H9 (cell line): ENCODE data around the gene SRGAP3. TPM values are rescaled to one million over a fixed set of nuclear protein-coding genes. Genes with fewer than 3 reads are reported as not detected.

Experiments
- DNase-seq: peaks from one replicate; pipeline ENCODE4 v3.0.0-alpha.2; 2017
- H2AFZ ChIP-seq: one replicate; pipeline ENCODE4 v1.6.1; 2013; ENCODE audit warnings: mild to moderate bottlenecking, low read length, control low read depth, moderate library complexity
- H2AK5ac ChIP-seq: 2 replicates; pipeline ENCODE4 v1.6.1; 2013; ENCODE audit warnings: low read length, control low read depth, mixed read lengths; ENCODE audit not compliant: insufficient read length
- H2BK120ac ChIP-seq: one replicate; pipeline ENCODE4 v1.6.1; 2013; ENCODE audit warnings: low read depth, mild to moderate bottlenecking, low read length, control low read depth, inconsistent platforms; ENCODE audit not compliant: poor library complexity, severe bottlenecking
- H2BK12ac ChIP-seq: 2 replicates; pipeline ENCODE4 v1.6.1; 2013; ENCODE audit warnings: low read length, control low read depth, mixed read lengths, low read depth; ENCODE audit not compliant: insufficient read length
- H2BK15ac ChIP-seq: 2 replicates; pipeline ENCODE4 v1.6.1; 2013; ENCODE audit warnings: low read depth, low read length, control low read depth
- H2BK20ac ChIP-seq: one replicate; pipeline ENCODE4 v1.6.1; 2013; ENCODE audit warnings: low read depth, mild to moderate bottlenecking, low read length, control low read depth, inconsistent platforms; ENCODE audit not compliant: poor library complexity, severe bottlenecking
- H2BK5ac ChIP-seq: 2 replicates; pipeline ENCODE4 v1.6.1; 2013; ENCODE audit warnings: low read length, control low read depth, mixed read lengths; ENCODE audit not compliant: insufficient read length
- H3K14ac ChIP-seq: 2 replicates; pipeline ENCODE4 v1.6.1; 2013; ENCODE audit warnings: low read length, control low read depth; ENCODE audit not compliant: insufficient read depth
- H3K18ac ChIP-seq: 2 replicates; pipeline ENCODE4 v1.6.1; 2013; ENCODE audit warnings: low read depth, mild to moderate bottlenecking, mixed read lengths, low read length, control low read depth; ENCODE audit not compliant: insufficient read length
- H3K23ac ChIP-seq: 2 replicates; pipeline ENCODE4 v1.6.1; 2013; ENCODE audit warnings: low read length, control low read depth, mixed read lengths, low read depth; ENCODE audit not compliant: insufficient read length
- H3K23me2 ChIP-seq: 2 replicates; pipeline ENCODE4 v1.6.1; 2013; ENCODE audit warnings: low read depth, mild to moderate bottlenecking, mixed read lengths, low read length, control low read depth; ENCODE audit not compliant: insufficient read length, poor library complexity, severe bottlenecking
- H3K27ac ChIP-seq: 2 replicates; pipeline ENCODE4 v1.5.1; 2013; ENCODE audit warnings: low read length, control low read depth, mixed read lengths, low read depth; ENCODE audit not compliant: insufficient read length
- H3K27me3 ChIP-seq: 2 replicates; pipeline ENCODE4 v1.6.1; 2013; ENCODE audit warnings: low read length, control low read depth, inconsistent platforms; ENCODE audit not compliant: insufficient read depth
- H3K4ac ChIP-seq: 2 replicates; pipeline ENCODE4 v1.6.1; 2013; ENCODE audit warnings: low read depth, mild to moderate bottlenecking, control low read depth, inconsistent platforms, low read length, moderate library complexity
- H3K4me1 ChIP-seq: 2 replicates; pipeline ENCODE4 v1.6.1; 2013; ENCODE audit warnings: low read length, control low read depth, inconsistent platforms; ENCODE audit not compliant: insufficient read depth
- H3K4me2 ChIP-seq: 2 replicates; pipeline ENCODE4 v1.6.1; 2013; ENCODE audit warnings: low read length, control low read depth, mixed read lengths; ENCODE audit not compliant: insufficient read length, insufficient read depth
- H3K56ac ChIP-seq: 2 replicates; pipeline ENCODE4 v1.6.1; 2013; ENCODE audit warnings: low read depth, mild to moderate bottlenecking, mixed read lengths, low read length, control low read depth; ENCODE audit not compliant: insufficient read length
- H3K79me1 ChIP-seq: 2 replicates; pipeline ENCODE4 v1.6.1; 2013; ENCODE audit warnings: low read depth, mild to moderate bottlenecking, moderate library complexity, low read length, control low read depth, inconsistent platforms; ENCODE audit not compliant: insufficient read depth, poor library complexity, severe bottlenecking
- H3K79me2 ChIP-seq: 2 replicates; pipeline ENCODE4 v1.6.1; 2013; ENCODE audit warnings: low read length, control low read depth, inconsistent platforms; ENCODE audit not compliant: insufficient read depth
- H3K9ac ChIP-seq: 2 replicates; pipeline ENCODE4 v1.6.1; 2013; ENCODE audit warnings: low read length, control low read depth, mixed read lengths; ENCODE audit not compliant: insufficient read length; ENCODE audit errors: extremely low read depth
- H3K9me3 ChIP-seq: one replicate; pipeline ENCODE4 v1.6.1; 2013; ENCODE audit warnings: low read depth, low read length, inconsistent platforms; ENCODE audit not compliant: control insufficient read depth
- H3T11ph ChIP-seq: one replicate; pipeline ENCODE4 v1.6.1; 2013; ENCODE audit warnings: mild to moderate bottlenecking, low read length, control low read depth, inconsistent platforms
- H4K20me1 ChIP-seq: one replicate; pipeline ENCODE4 v1.6.1; 2013; ENCODE audit not compliant: control insufficient read depth, insufficient read length, insufficient read depth
- H4K5ac ChIP-seq: 2 replicates; pipeline ENCODE4 v1.6.1; 2013; ENCODE audit warnings: low read depth, mild to moderate bottlenecking, mixed read lengths, low read length, control low read depth; ENCODE audit not compliant: insufficient read length
- H4K8ac ChIP-seq: replicated peaks from 2 replicates; pipeline ENCODE4 v1.6.1; 2013; ENCODE audit warnings: low read length, control low read depth, mixed read lengths, low read depth; ENCODE audit not compliant: insufficient read length
- H4K91ac ChIP-seq: 2 replicates; pipeline ENCODE4 v1.6.1; 2013; ENCODE audit warnings: low read depth, mild to moderate bottlenecking, moderate library complexity, mixed read lengths, low read length, control low read depth; ENCODE audit not compliant: insufficient read length
- H3K27ac Mint-ChIP-seq, 3 experiments: 2 replicates in 2 of 3; 3 replicates in 1 of 3; pipeline ENCODE4 v1.8.0; 2020 to 2021; ENCODE audit warnings: mixed read lengths in 3 of 3, mild to moderate bottlenecking in 1 of 3, moderate library complexity in 1 of 3
- H3K27me3 Mint-ChIP-seq: 2 replicates; pipeline ENCODE4 v1.8.0; 2021; ENCODE audit warnings: low read depth, mild to moderate bottlenecking, moderate library complexity, mixed read lengths
- H3K36me3 Mint-ChIP-seq, 3 experiments: 2 replicates in 2 of 3; 3 replicates in 1 of 3; pipeline ENCODE4 v1.8.0; 2020 to 2021; ENCODE audit warnings: low read depth in 3 of 3, mixed read lengths in 3 of 3; ENCODE audit not compliant: insufficient read depth in 1 of 3
- H3K4me1 Mint-ChIP-seq, 2 experiments: 2 replicates each; pipeline ENCODE4 v1.8.0; 2020; ENCODE audit warnings: mixed read lengths in 2 of 2
- H3K4me3 Mint-ChIP-seq, 2 experiments: 2 replicates in 1 of 2; 3 replicates in 1 of 2; pipeline ENCODE4 v1.8.0; 2020 to 2021; ENCODE audit warnings: mild to moderate bottlenecking in 2 of 2, mixed read lengths in 2 of 2, moderate library complexity in 1 of 2
- H3K9me3 Mint-ChIP-seq, 2 experiments: 2 replicates in 1 of 2; 3 replicates in 1 of 2; pipeline ENCODE4 v1.8.0; 2020; ENCODE audit warnings: mild to moderate bottlenecking in 2 of 2, mixed read lengths in 2 of 2, moderate library complexity in 1 of 2
- WGBS: extraction: QIAGEN DNeasy Blood & Tissue Kit; methylation state at CpG from one replicate; pipeline ENCODE4 v1.1.7; 2013; ENCODE audit warnings: missing lambda C conversion rate, low lambda C conversion rate, mixed read lengths; ENCODE audit not compliant: insufficient read length; ENCODE audit errors: extremely low coverage; 5-methylcytosine and 5-hydroxymethylcytosine counted together
- total RNA-seq: library from RNA; stranded (reverse); gene quantifications from 2 replicates; pipeline ENCODE4 v1.2.1, GENCODE V29; 2021
- TF ChIP-seq, protein P1 (sequence below): fragments of 200-600 bp; sonication (generic); conservative IDR thresholded peaks from 3 replicates; pipeline ENCODE4 v1.8.0; 2021; ENCODE audit warnings: antibody characterized with exemption, mild to moderate bottlenecking

Gene SRGAP3
- total RNA-seq, 1 experiment from 2014 or later: 3.4 TPM

DNA sequence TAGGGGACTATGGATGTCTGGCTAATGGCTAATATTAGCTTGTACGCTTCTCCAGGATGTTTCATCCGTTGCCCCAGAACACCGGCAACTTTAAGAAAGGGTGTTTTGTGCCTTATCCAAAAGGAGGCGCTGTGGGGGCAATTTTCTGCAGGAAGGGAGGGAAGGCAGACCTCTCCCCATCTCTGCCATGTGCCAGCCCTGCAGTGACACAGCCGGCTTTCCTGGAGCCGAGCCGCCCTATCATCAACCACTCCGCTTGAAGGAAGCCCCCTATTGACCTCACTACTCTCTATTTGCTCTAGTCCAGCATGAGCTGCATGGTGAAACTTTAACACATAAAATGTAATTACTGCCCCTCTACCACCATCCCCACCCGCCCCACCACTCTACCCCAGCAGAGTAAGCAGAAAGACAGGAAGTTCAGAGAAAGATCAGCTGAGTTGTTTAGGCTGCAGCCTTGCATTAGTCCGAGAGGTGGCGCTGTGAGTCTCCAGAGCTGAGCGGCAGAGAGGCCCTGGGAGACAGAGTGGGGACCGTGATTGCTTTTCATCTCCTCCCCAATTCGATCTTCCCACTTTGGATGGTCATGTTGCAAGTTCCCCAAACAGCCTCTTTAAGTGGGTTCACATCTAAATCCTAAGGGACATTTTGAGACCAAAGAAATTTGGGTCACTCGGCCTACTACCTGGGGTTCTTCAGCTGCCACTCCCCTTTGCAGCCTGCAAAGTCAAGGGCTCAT, 261.6 kb downstream of the SRGAP3 start:
- Mint-ChIP-seq H3K4me1 (peaks cover 8 to 10% of the 10 kb centered on the region in 2 experiments), H3K9me3 (no peaks in the 10 kb centered on the region), H3K27me3 (peaks cover 2% of the 10 kb centered on the region; the same call in 1 of the 2 replicates), H3K27ac (peak overlapping the region in 1 of 3 experiments; percentile 86; a peak in 2 of 7 replicates), H3K4me3 (peak overlapping the region; percentile 67 to 69), H3K36me3 (no peaks in the 10 kb centered on the region)
- DNase-seq: peak; percentile 89
- no peaks in the 10 kb centered on the region for H3K23me2 ChIP-seq
- TF ChIP-seq, protein P1, sequence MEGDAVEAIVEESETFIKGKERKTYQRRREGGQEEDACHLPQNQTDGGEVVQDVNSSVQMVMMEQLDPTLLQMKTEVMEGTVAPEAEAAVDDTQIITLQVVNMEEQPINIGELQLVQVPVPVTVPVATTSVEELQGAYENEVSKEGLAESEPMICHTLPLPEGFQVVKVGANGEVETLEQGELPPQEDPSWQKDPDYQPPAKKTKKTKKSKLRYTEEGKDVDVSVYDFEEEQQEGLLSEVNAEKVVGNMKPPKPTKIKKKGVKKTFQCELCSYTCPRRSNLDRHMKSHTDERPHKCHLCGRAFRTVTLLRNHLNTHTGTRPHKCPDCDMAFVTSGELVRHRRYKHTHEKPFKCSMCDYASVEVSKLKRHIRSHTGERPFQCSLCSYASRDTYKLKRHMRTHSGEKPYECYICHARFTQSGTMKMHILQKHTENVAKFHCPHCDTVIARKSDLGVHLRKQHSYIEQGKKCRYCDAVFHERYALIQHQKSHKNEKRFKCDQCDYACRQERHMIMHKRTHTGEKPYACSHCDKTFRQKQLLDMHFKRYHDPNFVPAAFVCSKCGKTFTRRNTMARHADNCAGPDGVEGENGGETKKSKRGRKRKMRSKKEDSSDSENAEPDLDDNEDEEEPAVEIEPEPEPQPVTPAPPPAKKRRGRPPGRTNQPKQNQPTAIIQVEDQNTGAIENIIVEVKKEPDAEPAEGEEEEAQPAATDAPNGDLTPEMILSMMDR: peak; percentile 83
- H3K23ac ChIP-seq: no peak overlapping the region
- H2BK15ac ChIP-seq: no peak overlapping the region
- H3K9ac ChIP-seq: no peak overlapping the region
- no peak overlapping the region for H2BK20ac ChIP-seq
- H2BK120ac ChIP-seq: no peak overlapping the region
- H3K18ac ChIP-seq: peak overlapping the region; percentile 41
- no peak overlapping the region for H2BK5ac ChIP-seq
- no peaks in the 10 kb centered on the region for H3K79me1 ChIP-seq
- H3K4ac ChIP-seq: no peak overlapping the region
- no peak overlapping the region for H4K5ac ChIP-seq
- no peak overlapping the region for H3K56ac ChIP-seq
- H4K8ac ChIP-seq: no peak overlapping the region
- no CpG with 5 or more reads among the region's 15 CpGs for WGBS
- H4K91ac ChIP-seq: no peak overlapping the region
- H3K4me1 ChIP-seq: no peaks in the 10 kb centered on the region
- H3K27me3 ChIP-seq: no peaks in the 10 kb centered on the region
- no peaks in the 10 kb centered on the region for H3K79me2 ChIP-seq
- H3K14ac ChIP-seq: no peak overlapping the region
- H3K4me2 ChIP-seq: peak overlapping the region; percentile 40
- no peak overlapping the region for H3T11ph ChIP-seq
- H3K9me3 ChIP-seq: no peaks in the 10 kb centered on the region
- H2AFZ ChIP-seq: no peak overlapping the region
- H2AK5ac ChIP-seq: no peak overlapping the region
- no peak overlapping the region for H3K27ac ChIP-seq
- H4K20me1 ChIP-seq: no peaks in the 10 kb centered on the region
- H2BK12ac ChIP-seq: no peak overlapping the region
